Stimulated activated CD4-positive, alpha-beta T cell treated with anti-CD3 and anti-CD28 coated beads, TNF-alpha, amount 100 ng/mL, for 48 hours (primary cell): ENCODE measurements around the gene CADPS.

ENCODE experiments used
- DNase-seq, 3 donors: peaks; one replicate each; pipeline ENCODE4 v3.0.0-alpha.2; 2020; ENCODE audit warnings: low read depth in 3 of 3

The CADPS gene

DNA sequence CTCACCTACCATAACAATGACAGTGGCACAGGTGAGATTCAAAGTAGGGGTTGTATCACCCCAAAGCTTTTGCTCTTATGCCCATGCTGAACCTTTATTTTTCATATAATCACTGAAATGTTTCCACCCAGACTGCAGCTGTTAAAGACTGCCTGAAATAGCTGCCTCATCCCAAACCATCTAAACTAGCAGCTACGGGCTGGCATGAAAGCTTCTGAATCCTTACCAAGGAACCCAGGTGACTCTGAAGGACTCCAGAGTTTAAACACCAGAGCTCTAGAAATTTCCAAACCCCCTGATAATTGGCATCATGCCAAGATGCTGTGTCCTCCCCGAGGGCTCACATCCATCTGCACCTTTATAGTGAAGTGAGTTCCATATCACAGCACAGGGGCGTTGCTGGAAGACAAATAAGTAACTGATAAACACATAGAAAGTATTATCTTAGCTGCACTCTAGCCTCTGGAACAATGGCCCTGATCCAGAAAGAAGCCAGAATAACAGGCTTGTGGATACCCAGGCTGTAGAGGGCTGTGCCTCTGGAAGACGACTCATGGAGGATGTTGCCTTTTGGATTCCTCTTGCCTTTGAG lies 238.9 kb downstream of the CADPS start:
- DNase-seq: no peak

DNA sequence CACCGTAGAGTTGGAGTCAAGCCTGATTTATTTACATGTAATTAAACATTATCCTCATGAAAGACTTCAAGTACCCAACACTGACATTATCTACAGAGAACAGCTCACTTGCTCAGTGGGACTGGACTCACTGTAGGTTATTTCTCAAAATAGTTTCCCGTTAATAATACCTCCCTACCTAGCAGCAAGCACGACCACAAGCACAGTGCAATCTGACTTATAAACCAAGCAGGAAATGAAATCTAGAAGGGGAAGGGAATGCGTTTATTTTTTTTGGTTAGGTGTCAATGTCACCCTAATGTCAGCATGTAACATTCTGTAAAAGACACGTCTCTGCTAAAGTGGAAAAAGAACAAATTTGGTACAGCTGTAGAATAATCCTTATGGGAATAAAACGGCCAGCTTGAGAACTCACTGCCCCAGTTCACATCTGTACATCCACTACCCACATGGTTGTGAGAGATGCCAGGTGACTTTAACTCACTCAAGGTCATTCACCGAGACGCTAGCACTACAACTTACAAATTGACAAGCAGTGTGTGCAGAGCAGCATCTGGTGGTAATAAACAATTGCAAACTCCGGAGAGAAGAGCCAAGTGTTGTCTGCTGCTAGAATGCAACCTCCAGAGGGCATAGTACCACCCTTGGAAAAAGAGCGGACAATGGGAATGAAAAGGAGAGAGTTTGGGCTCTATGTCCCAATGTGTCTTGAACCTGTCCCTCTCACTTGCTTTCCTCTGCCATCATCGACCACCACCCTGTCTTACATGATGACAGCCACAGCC lies 242.5 kb downstream of the CADPS start:
- no peak for DNase-seq

DNA sequence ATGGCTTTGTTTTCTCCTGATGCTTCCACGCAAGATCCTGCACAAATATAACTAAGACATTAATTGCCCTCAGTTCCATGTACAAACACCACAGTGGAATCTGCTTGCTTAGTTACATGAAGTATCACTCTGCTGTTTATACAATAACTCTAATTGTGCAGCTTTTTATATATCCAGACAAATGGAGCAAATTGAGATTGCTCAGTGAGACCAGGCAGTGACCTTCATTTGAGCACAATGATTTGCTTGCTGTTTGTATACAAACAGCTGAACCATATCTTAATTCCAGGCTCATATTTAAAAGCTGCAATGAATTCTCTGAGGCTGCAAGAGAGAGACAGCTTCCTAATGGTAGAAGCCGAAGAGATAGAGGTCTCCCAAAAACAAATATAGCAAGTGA lies 243.7 kb downstream of the CADPS start:
- DNase-seq: no peak

DNA sequence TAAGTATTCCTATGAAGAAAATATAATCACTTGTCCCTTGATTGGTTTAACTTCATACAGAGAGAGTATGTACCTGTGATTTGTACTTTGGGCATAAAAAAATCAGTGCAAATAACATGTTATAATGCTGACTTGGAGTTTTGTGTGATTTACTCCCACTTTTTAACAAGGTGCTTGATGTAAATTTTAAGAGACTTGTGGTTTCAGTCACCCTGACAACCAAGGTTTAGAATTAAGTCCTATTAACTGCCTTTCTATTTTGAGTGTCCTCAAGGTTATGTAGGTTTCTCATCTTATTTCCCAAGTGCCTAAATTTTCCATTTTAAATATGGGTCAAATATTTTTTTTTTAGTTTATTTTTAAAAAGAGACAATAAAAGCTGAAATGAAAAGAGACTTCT lies 244.6 kb downstream of the CADPS start:
- no peak for DNase-seq

DNA sequence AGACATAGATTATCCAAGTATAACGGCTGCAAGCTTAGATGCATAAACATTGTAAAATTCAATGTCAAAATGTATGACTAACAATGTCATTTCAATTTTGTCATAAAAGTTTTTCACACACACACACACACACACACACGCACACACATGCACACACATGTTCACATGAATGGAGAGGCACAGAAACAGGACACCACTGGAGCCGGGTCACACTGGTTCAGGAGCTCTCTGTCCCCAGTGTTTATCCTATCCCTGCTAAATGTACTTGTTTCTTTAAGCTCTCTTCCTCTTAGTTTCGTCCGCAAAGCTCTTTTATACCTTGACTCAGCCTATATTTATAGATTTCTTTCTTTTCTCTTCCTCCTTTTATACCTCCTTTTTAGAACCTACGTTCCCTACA lies 249.9 kb downstream of the CADPS start:
- DNase-seq: no peak

DNA sequence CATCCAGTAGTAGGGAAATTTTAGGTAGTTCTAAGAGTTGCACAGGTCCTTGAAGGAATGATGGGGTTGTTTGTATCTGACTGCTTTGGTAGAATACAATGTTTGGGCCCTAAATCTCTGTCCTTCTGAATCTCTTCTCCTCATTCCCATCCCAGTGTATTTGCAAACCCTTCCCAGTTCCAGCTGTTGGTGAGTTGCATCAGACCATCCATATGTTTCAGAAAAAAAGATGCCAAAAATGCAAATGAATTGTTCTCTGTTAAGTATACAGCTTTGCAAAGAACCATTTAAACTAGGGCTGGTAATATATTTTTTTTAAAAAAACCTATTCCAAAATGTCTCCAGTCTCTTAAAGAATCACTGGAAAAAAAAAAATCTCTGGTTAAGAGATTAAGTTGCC lies 251.0 kb downstream of the CADPS start:
- no peak for DNase-seq

DNA sequence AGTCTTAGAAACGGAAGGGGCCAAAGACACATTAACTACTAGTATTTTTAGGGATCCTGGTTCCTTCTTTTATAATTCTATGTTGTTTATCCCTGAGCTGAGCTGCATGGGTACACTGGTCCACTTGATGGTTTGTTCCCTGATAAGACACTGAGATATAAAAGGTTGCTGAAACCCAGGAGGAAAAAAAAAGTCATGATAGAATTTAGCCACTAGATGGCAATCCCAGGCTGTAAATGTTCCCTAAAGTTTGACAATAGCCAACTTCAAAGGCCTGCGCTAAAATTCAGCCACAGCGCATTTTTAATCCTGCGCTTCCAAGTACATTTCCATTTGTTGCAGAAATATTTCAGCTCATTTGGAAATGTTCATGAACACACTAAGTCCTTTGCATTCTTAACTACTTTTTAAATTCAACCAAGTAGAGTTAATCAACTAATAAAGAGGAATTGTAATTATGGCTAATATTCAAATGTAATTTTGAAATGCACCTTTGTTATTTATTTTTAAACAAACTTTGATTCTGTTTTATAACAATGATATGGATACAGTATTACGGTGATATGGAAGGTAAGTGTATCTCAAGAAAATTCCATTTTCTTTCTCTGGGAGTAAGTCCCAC lies 252.6 kb downstream of the CADPS start:
- no peak for DNase-seq

DNA sequence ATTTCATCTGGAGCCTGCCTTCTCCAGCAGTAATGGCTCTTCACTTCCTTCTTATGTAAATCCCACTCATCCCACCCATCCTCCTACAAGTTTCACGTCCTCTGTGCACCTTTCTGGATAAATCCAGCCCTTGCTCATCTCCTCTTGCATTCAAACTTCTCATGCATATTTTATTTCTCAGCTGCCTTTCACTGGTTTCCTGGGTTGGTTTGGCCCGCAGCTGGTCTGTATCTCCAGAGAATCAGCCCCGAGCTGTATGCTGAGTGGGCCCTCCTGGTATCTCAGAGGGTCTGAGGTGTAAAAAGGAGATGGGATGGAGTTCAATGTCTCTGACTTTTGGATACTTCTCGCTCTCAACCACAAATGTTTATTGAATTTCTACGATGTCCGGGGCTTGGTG lies 253.3 kb downstream of the CADPS start:
- DNase-seq: no peak

DNA sequence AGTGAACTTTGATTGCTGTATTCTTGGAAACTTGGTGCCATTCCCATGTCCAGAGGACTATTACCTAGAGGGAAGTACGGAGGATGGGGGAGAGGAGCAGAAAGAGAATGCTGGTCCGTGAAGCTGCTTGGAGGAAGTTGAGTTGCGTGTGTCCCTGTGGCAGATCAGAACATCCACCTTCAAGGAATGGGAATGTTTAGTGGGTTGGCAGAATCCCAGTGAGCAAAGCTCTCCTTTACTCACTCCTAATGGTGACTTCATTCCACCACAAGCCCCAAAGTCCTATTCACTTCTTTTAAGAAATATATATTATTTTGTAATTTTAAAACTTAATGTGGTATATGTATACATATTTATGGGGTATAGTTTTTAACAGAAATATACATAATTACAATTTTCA lies 254.0 kb downstream of the CADPS start:
- DNase-seq: no peak

DNA sequence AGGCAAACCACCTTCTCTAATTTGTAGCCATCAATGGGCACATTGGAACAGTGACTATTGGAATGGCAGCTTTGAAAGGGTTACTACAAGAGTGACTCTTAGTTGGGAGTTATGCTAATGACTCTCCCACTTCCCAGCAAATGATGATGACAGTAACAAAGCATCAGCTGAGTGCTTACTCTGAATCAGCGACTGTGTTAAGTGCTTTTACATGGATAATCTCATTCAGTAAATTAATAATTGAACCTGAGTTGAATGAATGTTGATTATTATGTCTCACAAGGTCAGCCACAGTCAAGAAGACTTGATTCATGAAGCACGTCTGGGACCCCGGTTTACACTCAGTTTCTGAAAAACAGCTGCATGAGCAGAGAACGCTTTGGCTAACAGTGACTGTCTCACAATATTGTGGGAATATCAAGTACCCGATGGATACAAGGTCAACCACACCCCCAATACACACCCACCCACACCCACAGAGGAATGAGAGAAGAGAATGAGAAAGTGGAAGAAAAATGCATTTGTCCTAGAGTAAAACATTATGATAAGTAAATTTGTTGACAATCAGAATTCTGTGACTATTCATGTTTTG lies 259.9 kb downstream of the CADPS start:
- no peak for DNase-seq

DNA sequence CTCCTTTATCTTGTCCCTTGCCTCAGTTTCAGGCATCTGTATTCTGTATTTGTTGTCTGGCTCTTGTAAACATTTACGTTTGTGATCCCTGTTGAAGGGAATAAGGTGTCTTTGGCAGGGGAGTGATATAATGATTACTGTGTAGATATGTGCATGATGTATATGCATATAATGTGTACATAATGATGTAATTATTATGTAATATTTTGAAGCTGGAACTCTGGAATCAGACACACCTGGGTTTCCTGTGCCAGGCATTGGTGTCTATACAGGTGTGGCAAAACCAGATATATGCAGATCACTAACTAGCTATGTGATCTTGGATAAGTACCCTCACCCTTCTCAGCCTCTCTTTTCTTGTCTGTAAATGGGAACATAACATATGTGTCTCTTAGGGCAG lies 260.7 kb downstream of the CADPS start:
- no peak for DNase-seq

DNA sequence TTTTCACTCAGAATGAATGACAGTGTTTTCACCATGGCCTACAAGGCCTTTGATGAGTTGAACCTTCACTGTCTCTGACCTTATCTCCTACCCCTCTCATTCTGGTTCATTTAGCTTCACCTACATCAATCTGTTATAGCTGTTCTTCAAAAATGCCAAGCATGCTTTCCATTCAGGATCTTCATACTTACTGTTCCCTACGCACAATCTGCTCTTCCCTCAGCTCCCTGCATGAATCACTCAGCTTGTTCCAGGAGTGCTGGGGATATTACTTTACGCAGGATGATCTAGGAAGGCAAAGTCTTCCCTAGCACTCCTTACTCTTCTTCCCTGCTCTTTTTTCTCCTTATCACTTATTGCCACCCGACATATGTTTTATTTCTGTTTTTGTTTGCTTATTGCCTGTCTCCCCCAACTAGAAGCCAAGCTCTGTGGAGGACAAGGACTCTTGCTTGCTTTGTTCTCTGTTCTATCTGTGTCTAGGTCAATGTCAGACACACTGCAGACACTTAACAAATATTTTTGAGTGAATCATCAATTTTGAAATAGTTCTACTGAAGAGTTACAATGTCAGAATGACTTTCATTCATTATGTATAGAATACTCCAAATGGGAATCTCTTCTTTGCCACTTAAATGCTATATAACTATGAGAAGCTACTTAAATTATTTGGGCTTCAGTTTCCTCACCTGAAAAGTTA lies 263.5 kb downstream of the CADPS start:
- DNase-seq: no peak

DNA sequence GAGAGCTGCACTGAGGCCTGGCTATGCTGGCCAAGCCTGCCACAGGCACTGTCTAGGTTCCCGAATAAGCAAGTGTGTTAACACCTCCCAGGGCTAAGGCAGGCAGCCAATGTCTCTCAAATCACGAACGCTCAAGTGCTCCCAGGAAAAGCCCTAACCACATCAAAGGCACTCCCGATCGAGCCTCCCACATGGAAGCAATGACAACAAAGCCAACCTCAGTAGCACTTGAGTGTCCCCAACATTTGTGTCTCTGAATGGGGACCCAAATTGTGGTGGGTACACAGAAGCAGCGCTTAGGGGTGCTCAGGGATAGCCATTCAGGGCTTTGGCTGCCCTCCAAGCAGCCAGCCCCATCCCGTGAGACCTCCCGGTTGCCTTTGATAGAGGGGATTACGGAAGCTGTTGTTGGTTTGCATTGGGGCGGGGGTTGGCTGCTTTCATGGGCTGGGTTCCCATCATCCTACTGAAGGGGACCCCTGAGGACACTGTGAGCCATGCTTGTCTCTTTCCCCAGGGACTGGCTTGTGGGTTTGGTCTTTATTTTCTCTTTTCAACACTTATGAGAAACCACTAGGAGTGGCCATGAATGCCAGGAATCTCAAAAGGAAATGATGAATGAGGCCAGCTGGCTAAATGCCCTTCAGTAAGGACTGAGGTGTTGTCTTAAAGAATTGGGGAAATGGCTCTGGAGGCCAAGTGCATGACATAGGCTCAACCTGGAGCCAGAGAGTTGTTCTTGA lies 267.8 kb downstream of the CADPS start:
- no peak for DNase-seq

DNA sequence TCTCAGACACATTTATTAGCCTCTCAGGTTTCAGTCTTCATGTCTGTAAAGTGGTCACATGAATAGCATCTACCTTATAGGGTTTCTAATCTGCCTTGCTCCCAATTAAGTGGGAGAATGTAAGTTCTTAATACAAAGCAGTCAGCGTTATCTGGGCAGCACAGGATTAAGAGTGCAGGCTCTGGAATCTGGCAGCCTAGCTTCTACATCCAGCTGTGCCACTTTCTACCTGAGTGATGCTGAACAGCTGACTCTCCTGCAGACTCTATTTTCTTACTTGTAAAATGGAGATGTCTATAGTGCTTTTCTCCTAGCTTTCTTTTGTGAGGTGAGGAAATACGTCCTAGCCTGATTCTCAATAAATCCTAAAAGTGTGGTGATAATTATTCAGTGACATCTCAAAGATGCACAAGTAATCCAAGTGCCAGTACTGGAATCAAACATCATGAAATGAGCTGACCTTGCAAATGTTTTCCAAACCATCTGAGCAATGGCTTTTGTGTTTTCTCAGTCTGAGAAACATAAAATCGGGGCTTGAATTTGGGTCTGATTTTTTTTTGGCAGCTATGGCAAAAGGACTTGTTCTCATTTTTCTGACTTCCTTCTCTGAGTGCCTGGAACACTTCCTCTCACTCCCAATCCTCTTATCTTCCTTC lies 269.7 kb downstream of the CADPS start:
- DNase-seq: no peak

DNA sequence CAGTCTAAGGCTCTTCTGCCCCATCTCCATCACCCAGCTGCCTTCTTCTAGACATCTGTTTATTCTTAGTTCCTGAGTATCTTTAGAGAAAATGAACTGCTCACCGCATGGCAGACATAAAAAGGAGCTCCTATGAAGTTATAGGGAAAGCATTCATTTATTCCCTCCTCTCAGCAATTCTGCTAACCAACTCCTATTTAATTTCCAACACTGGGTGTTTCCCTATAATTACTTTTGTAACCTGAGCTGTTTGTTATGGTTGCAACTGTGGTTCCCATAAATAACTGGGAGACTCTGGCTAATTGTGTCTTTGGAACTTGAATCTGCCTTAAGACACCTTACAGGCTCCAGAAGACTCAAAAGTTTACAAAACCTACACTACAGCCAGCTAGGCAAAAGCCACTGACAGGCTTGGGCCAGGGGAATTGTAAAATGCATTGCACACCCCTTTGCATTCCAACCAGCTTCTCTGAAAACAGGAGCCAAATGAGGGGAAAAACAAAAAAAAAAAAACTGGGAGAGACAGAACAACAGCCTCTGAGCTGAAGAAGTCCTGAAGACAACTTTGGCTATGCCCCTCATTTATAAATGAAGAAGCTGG lies 270.4 kb downstream of the CADPS start:
- DNase-seq: no peak

DNA sequence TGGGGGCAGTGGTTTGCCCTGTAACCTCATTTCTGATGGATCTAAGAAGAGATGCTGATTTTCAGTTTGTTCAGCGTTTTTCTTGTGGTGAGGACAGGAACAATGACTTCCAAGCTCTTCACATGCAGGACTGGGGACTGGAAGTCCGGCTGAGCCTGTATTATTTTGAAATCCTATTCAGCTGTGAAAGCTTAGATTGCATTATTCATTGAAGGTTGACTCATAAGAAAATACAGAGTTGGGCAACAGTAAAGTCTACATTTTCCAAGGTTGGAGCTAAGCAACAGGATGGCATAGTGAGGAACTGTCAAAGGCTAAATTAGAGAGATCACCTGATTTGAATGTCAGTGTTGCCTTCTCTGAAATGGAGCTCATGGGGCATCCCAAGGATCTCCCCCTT lies 270.9 kb downstream of the CADPS start:
- no peak for DNase-seq

DNA sequence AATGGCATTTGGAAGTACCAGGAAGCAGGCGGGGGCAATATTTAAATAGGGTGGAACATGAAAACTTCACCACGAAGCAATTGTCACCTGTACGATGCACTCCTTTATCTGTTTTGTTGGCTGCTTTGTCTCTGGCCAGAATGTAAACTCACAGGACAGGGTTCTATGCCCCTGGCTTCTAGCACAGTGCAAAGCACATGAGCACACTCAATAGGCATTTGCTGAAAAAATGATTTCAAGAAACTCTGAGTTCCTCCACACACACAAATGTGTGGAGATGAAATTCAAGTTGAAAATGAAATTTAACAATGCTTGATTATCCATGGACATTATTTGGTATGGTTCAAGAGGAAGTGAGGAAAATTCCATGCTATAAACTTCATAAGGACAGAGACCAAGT lies 272.2 kb downstream of the CADPS start:
- DNase-seq: no peak

DNA sequence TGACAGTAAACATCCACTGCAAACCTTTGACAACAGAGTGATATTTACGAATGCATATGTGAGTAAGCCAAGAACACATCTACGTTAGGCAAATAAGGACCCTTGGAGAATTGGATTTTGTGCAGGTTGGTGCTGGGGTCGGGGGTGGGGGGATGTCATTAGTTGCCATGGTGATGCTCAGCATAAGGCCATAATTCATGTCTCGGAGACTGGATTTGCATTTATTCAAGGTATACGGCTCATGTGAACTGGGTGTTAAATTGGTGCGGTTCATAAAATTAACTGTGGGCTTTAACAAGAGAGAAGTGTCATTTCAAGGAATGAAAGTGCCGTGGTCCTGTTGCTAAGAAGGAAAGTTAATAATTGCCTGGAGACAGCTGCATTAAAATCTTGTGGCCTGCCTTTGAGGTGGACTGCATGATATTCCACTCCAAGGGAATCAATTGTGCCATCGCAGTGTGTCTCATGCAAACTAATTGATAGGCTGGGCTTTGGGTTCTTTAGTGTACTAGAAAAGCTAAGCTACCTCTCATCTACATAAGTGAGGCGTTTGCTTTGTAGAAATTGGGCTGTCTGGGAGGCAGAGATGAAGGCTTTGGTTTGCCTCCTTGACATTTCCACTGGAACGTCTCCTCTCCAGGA lies 273.0 kb downstream of the CADPS start:
- DNase-seq: no peak

DNA sequence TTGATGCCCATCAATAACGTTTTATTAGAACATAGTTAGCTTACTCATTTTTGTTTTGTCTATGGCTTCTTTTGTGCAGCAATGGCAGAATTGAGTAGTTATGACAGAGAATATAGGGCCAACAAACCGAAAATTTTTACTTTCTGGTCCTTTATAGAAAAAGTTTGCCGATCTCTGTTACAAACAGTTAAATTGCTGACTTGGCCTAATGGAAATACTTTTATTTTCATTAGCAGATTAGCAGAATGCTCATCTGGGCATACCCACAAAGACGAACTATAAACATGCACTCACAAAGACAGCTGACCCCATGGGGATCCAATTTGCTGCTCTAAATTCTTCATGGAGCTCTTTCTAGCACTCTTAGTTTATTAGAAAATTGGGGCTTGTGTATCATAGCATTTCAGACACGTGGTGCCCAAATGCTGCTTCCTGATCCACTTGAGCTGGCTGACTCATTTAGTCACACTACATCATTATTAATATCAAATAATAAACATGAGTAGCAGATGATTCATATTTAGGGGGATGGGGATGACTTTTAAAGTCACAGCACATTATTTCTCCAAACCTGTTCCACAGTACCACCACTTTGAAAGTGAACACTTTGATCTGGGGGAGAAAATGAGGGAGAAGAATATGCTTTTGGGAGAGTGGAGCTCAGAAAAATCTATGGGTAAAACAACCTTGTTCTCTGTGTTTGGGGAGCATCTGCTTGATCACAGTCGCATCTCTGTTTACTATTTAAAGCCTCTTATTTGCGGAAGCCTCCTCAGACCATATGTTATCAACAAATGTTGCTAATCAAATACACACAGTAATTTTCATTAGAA lies 273.8 kb downstream of the CADPS start:
- no peak for DNase-seq
